HepG2 (cell line): Measurements from ENCODE around the gene GPR152. TPM values are rescaled to one million over a fixed set of nuclear protein-coding genes. Genes with fewer than 3 reads are reported as not detected.

Experiments used
- AGO2 ChIP-seq: fragments of 200-400 bp; formaldehyde crosslinking; optimal IDR thresholded peaks from 2 replicates; pipeline ENCODE3; 2017; ENCODE audit warnings: mild to moderate bottlenecking, low read depth, low read length, moderate library complexity
- BATF2 ChIP-seq: sonication (generic); formaldehyde crosslinking; IDR thresholded peaks from 2 replicates; pipeline ENCODE4 v1.8.0; 2022; ENCODE audit warnings: mild to moderate bottlenecking, missing genetic modification reagents, moderate library complexity
- DZIP1 ChIP-seq: sonication (generic); formaldehyde crosslinking; IDR thresholded peaks from 2 replicates; pipeline ENCODE4 v1.5.0; 2020; ENCODE audit warnings: mild to moderate bottlenecking, missing genetic modification reagents
- HHEX ChIP-seq: IDR thresholded peaks from 2 replicates; pipeline ENCODE4 v1.6.1; 2016; ENCODE audit warnings: control low read depth
- JUND ChIP-seq: sonication (generic); formaldehyde crosslinking; IDR thresholded peaks from 2 replicates; pipeline ENCODE4 v1.8.0; 2022; ENCODE audit warnings: mild to moderate bottlenecking, missing genetic modification reagents
- KDM5B ChIP-seq: sonication (generic); formaldehyde crosslinking; IDR thresholded peaks from 2 replicates; pipeline ENCODE4 v1.4.0; 2020; ENCODE audit warnings: missing genetic modification reagents, mild to moderate bottlenecking, borderline replicate concordance
- LRRFIP1 ChIP-seq: sonication (generic); formaldehyde crosslinking; conservative IDR thresholded peaks from 2 replicates; pipeline ENCODE4 v1.4.0; 2020; ENCODE audit warnings: missing genetic modification reagents
- RBM39 ChIP-seq: fragments of 200-400 bp; formaldehyde crosslinking; IDR thresholded peaks from one replicate; pipeline ENCODE4 v1.6.1; 2018; ENCODE audit warnings: antibody characterized with exemption, mild to moderate bottlenecking, low read depth, low read length; ENCODE audit not compliant: poor library complexity, severe bottlenecking
- RXRA ChIP-seq: sonication (generic); formaldehyde crosslinking; IDR thresholded peaks from 2 replicates; pipeline ENCODE4 v1.5.1; 2020; ENCODE audit warnings: missing genetic modification reagents
- SOX6 ChIP-seq, 2 experiments: fragments of 450-650 bp in 1 of 2; sonication (generic) in 1 of 2; formaldehyde crosslinking in 1 of 2; IDR thresholded peaks; 2 replicates each; pipeline versions ENCODE4 v1.4.0 to v1.6.1; 2017 to 2020; ENCODE audit warnings: antibody characterized with exemption in 1 of 2, mild to moderate bottlenecking in 1 of 2, missing genetic modification reagents in 1 of 2
- THAP11 ChIP-seq: IDR thresholded peaks from 2 replicates; pipeline ENCODE4 v1.6.1; 2016; ENCODE audit warnings: missing biosample characterization, missing genetic modification reagents
- ZBTB46 ChIP-seq: sonication (generic); formaldehyde crosslinking; IDR thresholded peaks from 2 replicates; pipeline ENCODE4 v1.4.0; 2020; ENCODE audit warnings: mild to moderate bottlenecking, missing genetic modification reagents, borderline replicate concordance
- ZNF296 ChIP-seq: sonication (generic); formaldehyde crosslinking; conservative IDR thresholded peaks from 2 replicates; pipeline ENCODE4 v1.5.0; 2020; ENCODE audit warnings: mild to moderate bottlenecking, missing genetic modification reagents
- ZNF367 ChIP-seq: sonication (generic); formaldehyde crosslinking; IDR thresholded peaks from 2 replicates; pipeline ENCODE4 v1.4.0; 2020; ENCODE audit warnings: missing genetic modification reagents, borderline replicate concordance
- ZNF512 ChIP-seq: sonication (generic); formaldehyde crosslinking; IDR thresholded peaks from 2 replicates; pipeline ENCODE4 v1.4.0; 2020; ENCODE audit warnings: mild to moderate bottlenecking, missing genetic modification reagents
- ZNF563 ChIP-seq: sonication (generic); formaldehyde crosslinking; IDR thresholded peaks from 2 replicates; pipeline ENCODE4 v1.8.0; 2022; ENCODE audit warnings: mild to moderate bottlenecking, moderate library complexity, missing genetic modification reagents
- ZNF703 ChIP-seq: sonication (generic); formaldehyde crosslinking; IDR thresholded peaks from 2 replicates; pipeline ENCODE4 v1.5.1; 2020; ENCODE audit warnings: missing genetic modification reagents, mild to moderate bottlenecking, moderate library complexity, borderline replicate concordance
- polyA plus RNA-seq, 8 experiments: library from polyadenylated mRNA; depleted of rRNA in 3 of 8; stranded (reverse) in 7 of 8; unstranded in 1 of 8; fragments of >200 nt; fragmentation: Illumina TruSeq in 4 of 8; extraction: Trizol in 4 of 8; gene quantifications; 2 replicates each; pipeline versions ENCODE4 v1.2.1 to v1.2.3, GENCODE V29; 2011 to 2016; ENCODE audit warnings: low read depth in 4 of 8, missing spikeins in 1 of 8, mixed read lengths in 1 of 8; ENCODE audit not compliant: insufficient read depth in 1 of 8
- total RNA-seq, 5 experiments: library from RNA; depleted of rRNA; stranded (reverse); fragments of >200 nt; fragmentation: Illumina TruSeq; extraction: Trizol; gene quantifications; 2 replicates each; pipeline ENCODE4 v1.2.3, GENCODE V29; 2016; ENCODE audit warnings: low read depth in 1 of 5

Gene GPR152
- total and polyA plus RNA-seq, 2 of the 13 experiments (the other 11 are each of a cell fraction or from before 2014, with no cell fraction given): not detected

GRCh38 chr11:67463680-67464410 is 11.3 kb upstream of the GPR152 start (continued):
- peak; percentile 91 for TF ChIP-seq AGO2
- no peak for TF ChIP-seq ZNF703 (CRISPR knock-in tag)
- TF ChIP-seq THAP11 (CRISPR knock-in tag): peak; percentile 68; the same call in 1 of the 2 replicates
- TF ChIP-seq ZNF563: no peak; the same call in 1 of the 2 replicates
- peak; percentile 60 for TF ChIP-seq RXRA
- peak; percentile 17; the same call in 1 of the 2 replicates for TF ChIP-seq HHEX (CRISPR knock-in tag)
- no peak for TF ChIP-seq KDM5B (CRISPR knock-in tag)
- no peak for TF ChIP-seq ZNF296
- TF ChIP-seq ZBTB46 (CRISPR knock-in tag): no peak
- TF ChIP-seq RBM39: peak; percentile 83
- 0 out of 2 replicates have a peak, but pooled peaks have one; percentile 61 for TF ChIP-seq JUND (CRISPR knock-in tag)
- TF ChIP-seq ZNF512 (CRISPR knock-in tag): no peak
- no peak for TF ChIP-seq SOX6 (IDR thresholded peaks at IDR 0.05)
- peak; percentile 32; the same call in 1 of the 2 replicates for TF ChIP-seq SOX6 (CRISPR knock-in tag; IDR thresholded peaks at IDR 0.05)
- TF ChIP-seq DZIP1: peak; percentile 84; the same call in 1 of the 2 replicates
- no peak for TF ChIP-seq LRRFIP1 (CRISPR knock-in tag)
- TF ChIP-seq BATF2: no peak
- no peak for TF ChIP-seq ZNF367
